Measurements from ENCODE around the gene ADNP. TPM values are rescaled to one million over a fixed set of nuclear protein-coding genes. Genes with fewer than 3 reads are reported as not detected.

Gene ADNP
- total and polyA plus RNA-seq, 2 of the 13 experiments (the other 11 are each of a cell fraction or from before 2014, with no cell fraction given) = 21.0 to 21.5 TPM

GRCh38 chr20:50958615-50959542 is 27.6 kb upstream of the ADNP start, which contains the start of gene MOCS3 (continued):
- TF ChIP-seq ZHX2 (IDR thresholded peaks at IDR 0.05; ENCODE audit: low read depth) = peak; percentile 72; the same call in 1 of the 2 replicates
- TF ChIP-seq ZHX2 (CRISPR knock-in tag; IDR thresholded peaks at IDR 0.05; ENCODE audit: borderline replicate concordance) = no peak; the same call in none of the 2 replicates
- peak; percentile 87 for TF ChIP-seq MXD4 (CRISPR knock-in tag; IDR thresholded peaks at IDR 0.05)
- TF ChIP-seq ZNF337 (CRISPR knock-in tag; IDR thresholded peaks at IDR 0.05; ENCODE audit: borderline replicate concordance, low read depth) = no peak
- TF ChIP-seq ZNF33A (CRISPR knock-in tag; IDR thresholded peaks at IDR 0.05; ENCODE audit: borderline replicate concordance) = no peak
- peak; percentile 23; the same call in 1 of the 2 replicates for TF ChIP-seq HOXA7 (CRISPR knock-in tag; IDR thresholded peaks at IDR 0.05)
- no peak for TF ChIP-seq THYN1 (CRISPR knock-in tag; IDR thresholded peaks at IDR 0.05; ENCODE audit: borderline replicate concordance, low read depth)
- TF ChIP-seq MAFG (CRISPR knock-in tag; IDR thresholded peaks at IDR 0.05) = no peak
- peak; percentile 91 for TF ChIP-seq E2F1 (CRISPR knock-in tag; IDR thresholded peaks at IDR 0.05)
- TF ChIP-seq POLR2AphosphoS2 (IDR thresholded peaks at IDR 0.05; ENCODE audit: low read depth, low read length) = no peak
- no peak for TF ChIP-seq KLF9 (CRISPR knock-in tag; IDR thresholded peaks at IDR 0.05; ENCODE audit: low read depth)
- TF ChIP-seq ZNF432 (CRISPR knock-in tag; IDR thresholded peaks at IDR 0.05; ENCODE audit: borderline replicate concordance) = no peak
- peak; percentile 25; the same call in 1 of the 2 replicates for TF ChIP-seq ZNF124 (CRISPR knock-in tag; IDR thresholded peaks at IDR 0.05)
- no peak for TF ChIP-seq SRSF9 (IDR thresholded peaks at IDR 0.05; ENCODE audit: borderline replicate concordance, insufficient read depth, low read depth, low read length, poor library complexity, severe bottlenecking)
- TF ChIP-seq ZNF274 (CRISPR knock-in tag; IDR thresholded peaks at IDR 0.05) = peak; percentile 86
- no peak for TF ChIP-seq ZXDC (CRISPR knock-in tag; IDR thresholded peaks at IDR 0.05)

Data from HepG2 (cell line).